GM18868 (cell line): Measurements from ENCODE around the gene OR2A14.
"Not testable (repeated sequence)": the region's sequence is repeated elsewhere in the genome, so short reads cannot be mapped to it uniquely, and the experiment has no call there.

Source experiments
- ATAC-seq: cut with Tn5 transposase; IDR thresholded peaks from one replicate; pipeline ENCODE4 v1.9.1; 2021; ENCODE audit warnings: mild to moderate bottlenecking, moderate library complexity; ENCODE audit not compliant: unreplicated experiment

Gene OR2A14

GRCh38 chr7:144148224-144148827, 25.4 kb downstream of the OR2A14 start:
- ATAC-seq: no peak

GRCh38 chr7:144158861-144159260, 35.9 kb downstream of the OR2A14 start:
- no peak for ATAC-seq

DNA sequence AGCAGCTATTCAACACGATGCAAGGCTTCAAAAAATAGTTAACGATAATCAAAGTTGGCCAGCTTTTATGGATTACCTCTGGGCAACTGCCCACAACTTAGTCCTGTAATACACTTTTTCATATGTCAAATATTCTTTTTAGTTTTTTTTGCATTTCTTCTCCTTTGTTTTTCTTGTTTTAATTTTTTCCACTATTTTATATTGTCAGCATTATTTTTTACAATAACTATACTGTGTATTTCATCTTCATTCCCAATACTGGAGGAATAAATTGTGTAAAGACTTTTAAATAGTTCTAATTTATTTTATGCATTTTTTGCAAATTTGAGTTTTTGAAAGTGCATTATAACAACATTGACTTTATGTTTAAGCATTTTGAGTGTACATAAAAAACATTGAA, 41.8 kb downstream of the OR2A14 start:
- no peak for ATAC-seq

- not testable (repeated sequence) for ATAC-seq
These were observed 48.8 kb downstream of the OR2A14 start for GRCh38 chr7:144171594-144172350.

GRCh38 chr7:144174613-144175012, 51.6 kb downstream of the OR2A14 start:
- ATAC-seq: no peak

DNA sequence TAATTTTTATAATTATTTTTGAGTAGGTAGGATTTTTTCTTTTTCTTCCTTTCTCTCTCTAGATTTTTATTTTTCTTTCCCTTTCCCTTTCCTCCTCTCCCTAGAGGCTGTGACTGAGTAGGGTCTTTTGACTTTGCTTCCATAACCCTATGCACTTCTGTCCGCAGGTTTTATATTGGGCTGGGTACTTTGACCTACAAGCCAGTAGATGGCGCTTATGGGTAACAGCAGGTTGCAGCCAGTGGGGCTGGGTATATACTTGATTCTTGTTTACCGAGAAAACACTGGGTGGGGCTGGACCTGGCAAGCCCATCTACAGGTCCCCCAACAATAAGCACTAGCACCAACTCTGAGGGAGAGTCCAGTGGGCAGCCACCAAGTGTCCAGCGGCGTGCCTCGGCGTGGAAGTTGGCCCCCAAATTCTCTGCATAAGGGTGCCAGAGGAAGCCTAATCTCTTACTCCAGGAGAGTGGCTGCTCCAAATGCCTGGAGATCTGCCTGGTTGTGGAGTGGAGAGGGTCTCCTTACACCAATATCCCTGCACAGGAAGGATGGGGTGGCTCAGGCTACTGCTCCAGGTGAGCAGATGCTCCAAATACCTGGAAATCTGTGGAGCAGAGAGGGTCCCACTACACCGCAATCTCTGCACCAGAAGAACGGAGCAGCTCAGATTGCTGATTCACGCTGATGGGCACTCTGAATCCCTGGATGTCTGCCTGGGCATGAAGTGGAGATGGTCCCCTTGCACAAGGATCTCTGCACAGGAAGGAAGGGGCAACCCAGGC, 55.6 kb downstream of the OR2A14 start:
- ATAC-seq: peak; percentile 97

GRCh38 chr7:144179165-144179479, 56.1 kb downstream of the OR2A14 start:
- peak; percentile 42 for ATAC-seq
